CD14-positive monocyte (primary cell): Measurements from ENCODE around the gene PPP1R1B. TPM values are rescaled to one million over a fixed set of nuclear protein-coding genes. Genes with fewer than 3 reads are reported as not detected.

ENCODE experiments used
- DNase-seq, 3 donors: peaks; one replicate each; pipeline ENCODE4 v3.0.0-alpha.2; 2011 to 2022
- H2AFZ ChIP-seq: 2 replicates; pipeline ENCODE4 v1.6.0; 2012; ENCODE audit warnings: mild to moderate bottlenecking, low read depth, low read length, inconsistent platforms; ENCODE audit not compliant: insufficient read depth, poor library complexity, severe bottlenecking
- H3K27ac ChIP-seq, 2 donors: 1 replicate in 1 of 2; 2 replicates in 1 of 2; pipeline ENCODE4 v1.5.1; 2012 to 2013; ENCODE audit warnings: low read length in 2 of 2, control low read depth in 1 of 2, inconsistent platforms in 1 of 2, low read depth in 1 of 2, mild to moderate bottlenecking in 1 of 2
- H3K27me3 ChIP-seq, 2 donors: one replicate each; pipeline versions ENCODE4 v1.6.0 to v1.6.1; 2011 to 2013; ENCODE audit warnings: low read length in 2 of 2; ENCODE audit not compliant: control insufficient read depth in 2 of 2, insufficient read depth in 2 of 2
- H3K36me3 ChIP-seq, 2 donors: replicated peaks in 1 of 2; 1 replicate in 1 of 2; 2 replicates in 1 of 2; pipeline versions ENCODE4 v1.5.1 to v1.6.1; 2012 to 2013; ENCODE audit warnings: low read length in 2 of 2, control low read depth in 1 of 2, inconsistent platforms in 1 of 2, mild to moderate bottlenecking in 1 of 2; ENCODE audit not compliant: insufficient read depth in 2 of 2, control insufficient read depth in 1 of 2
- H3K4me1 ChIP-seq, 2 donors: 1 replicate in 1 of 2; 2 replicates in 1 of 2; pipeline versions ENCODE4 v1.5.1 to v1.6.1; 2012 to 2013; ENCODE audit warnings: low read length in 2 of 2, control low read depth in 1 of 2, inconsistent platforms in 1 of 2, mild to moderate bottlenecking in 1 of 2, moderate library complexity in 1 of 2; ENCODE audit not compliant: insufficient read depth in 2 of 2, control insufficient read depth in 1 of 2
- H3K4me2 ChIP-seq: replicated peaks from 2 replicates; pipeline ENCODE3; 2012; ENCODE audit warnings: low read length, moderate library complexity, mild to moderate bottlenecking; ENCODE audit not compliant: poor library complexity, severe bottlenecking; ENCODE audit errors: extremely low read depth
- H3K4me3 ChIP-seq, 3 experiments: fragments of 200-600 bp in 1 of 3; sonication (generic) in 1 of 3; replicated peaks in 1 of 3; 1 replicate in 2 of 3; 2 replicates in 1 of 3; pipeline ENCODE4 v1.5.1; 2011 to 2013; ENCODE audit warnings: low read length in 3 of 3, mild to moderate bottlenecking in 3 of 3, control low read depth in 2 of 3, low read depth in 2 of 3, inconsistent platforms in 1 of 3, moderate library complexity in 1 of 3
- H3K79me2 ChIP-seq: 2 replicates; pipeline ENCODE4 v1.6.0; 2012; ENCODE audit warnings: mild to moderate bottlenecking, control low read depth, inconsistent platforms, low read length, moderate library complexity; ENCODE audit not compliant: insufficient read depth
- H3K9ac ChIP-seq: 2 replicates; pipeline ENCODE4 v1.6.0; 2017; ENCODE audit warnings: low read length, mild to moderate bottlenecking; ENCODE audit not compliant: insufficient read depth, poor library complexity, severe bottlenecking
- H3K9me3 ChIP-seq, 2 donors: replicated peaks in 1 of 2; 1 replicate in 1 of 2; 2 replicates in 1 of 2; pipeline versions ENCODE4 v1.5.1 to v1.6.1; 2012 to 2013; ENCODE audit warnings: low read length in 2 of 2, control low read depth in 1 of 2; ENCODE audit not compliant: control insufficient read depth in 1 of 2, insufficient read depth in 1 of 2
- H4K20me1 ChIP-seq: 2 replicates; pipeline ENCODE4 v1.6.0; 2012; ENCODE audit warnings: mild to moderate bottlenecking, low read length, control low read depth, moderate library complexity; ENCODE audit not compliant: insufficient read depth
- H3K27ac Mint-ChIP-seq, 7 donors: one replicate each; pipeline ENCODE4 v1.8.0; 2020; ENCODE audit warnings: mild to moderate bottlenecking in 7 of 7, mixed read lengths in 7 of 7, moderate library complexity in 6 of 7, inconsistent platforms in 2 of 7
- H3K27me3 Mint-ChIP-seq, 3 donors: one replicate each; pipeline ENCODE4 v1.8.0; 2021 to 2022; ENCODE audit warnings: low read depth in 3 of 3, mild to moderate bottlenecking in 3 of 3, mixed read lengths in 3 of 3, moderate library complexity in 3 of 3, inconsistent platforms in 1 of 3
- H3K36me3 Mint-ChIP-seq, 2 donors: one replicate each; pipeline ENCODE4 v1.8.0; 2020; ENCODE audit warnings: mixed read lengths in 2 of 2, inconsistent platforms in 1 of 2, mild to moderate bottlenecking in 1 of 2
- H3K4me1 Mint-ChIP-seq: one replicate; pipeline ENCODE4 v1.8.0; 2020; ENCODE audit warnings: mild to moderate bottlenecking, mixed read lengths
- H3K4me3 Mint-ChIP-seq, 2 donors: one replicate each; pipeline ENCODE4 v1.8.0; 2020; ENCODE audit warnings: mild to moderate bottlenecking in 2 of 2, mixed read lengths in 2 of 2, moderate library complexity in 1 of 2
- H3K9me3 Mint-ChIP-seq, 7 donors: one replicate each; pipeline ENCODE4 v1.8.0; 2020 to 2022; ENCODE audit warnings: mixed read lengths in 7 of 7, mild to moderate bottlenecking in 6 of 7, moderate library complexity in 6 of 7, inconsistent platforms in 2 of 7
- CTCF ChIP-seq: fragments of 200-600 bp; IDR thresholded peaks from one replicate; pipeline ENCODE4 v1.8.0; 2022; ENCODE audit warnings: antibody characterized with exemption, mild to moderate bottlenecking
- WGBS: methylation state at CpG from one replicate; pipeline ENCODE4 v1.1.5; 2013; ENCODE audit warnings: missing lambda C conversion rate; ENCODE audit not compliant: insufficient coverage; 5-methylcytosine and 5-hydroxymethylcytosine counted together
- intact Hi-C, 2 donors: fragments of 100-400 bp; cut with micrococcal nuclease; formaldehyde crosslinking; loops; one replicate each; pipeline versions ENCODE4 v1.15.0 to v1.15.1; 2023
- polyA plus RNA-seq, 3 donors: library from polyadenylated mRNA; depleted of rRNA in 1 of 3; unstranded in 2 of 3; stranded (reverse) in 1 of 3; fragments of 300-500 nt in 2 of 3; fragments of >200 nt in 1 of 3; fragmentation: Illumina TruSeq in 2 of 3; gene quantifications; 1 replicate in 2 of 3; 2 replicates in 1 of 3; pipeline ENCODE4 v1.2.3, GENCODE V29; 2012 to 2021

Gene PPP1R1B
- polyA plus RNA-seq, 3 donors, result 0.05 TPM; not detected in 2

GRCh38 chr17:39598047-39598481 is 28.7 kb upstream of the PPP1R1B start:
- WGBS, result 12% methylated on average over 12 of the region's 13 CpGs

GRCh38 chr17:39598630-39599003 is 28.1 kb upstream of the PPP1R1B start:
- no peak overlapping the region for H3K27ac ChIP-seq
- peak overlapping the region in 1 of 2 donors; percentile 75 for H3K4me3 Mint-ChIP-seq
- intact Hi-C loops, result no loop called here
- H3K27ac Mint-ChIP-seq, result no peak overlapping the region
- H3K27me3 Mint-ChIP-seq, result peaks cover 97 to 99% (median 99%) of the 10 kb centered on the region in 3 donors
- no peaks in the 10 kb centered on the region for H3K79me2 ChIP-seq
- no peak overlapping the region for H3K9ac ChIP-seq
- H3K4me2 ChIP-seq, result no peak overlapping the region
- H3K36me3 ChIP-seq, result no peaks in the 10 kb centered on the region
- peaks cover 0 to 30% (median 4%) of the 10 kb centered on the region in 7 donors for H3K9me3 Mint-ChIP-seq
- peaks cover 10% of the 10 kb centered on the region for H3K4me1 Mint-ChIP-seq
- DNase-seq, result no peak
- H3K4me3 ChIP-seq, result no peak overlapping the region
- 7% methylated on average over 7 of the region's 17 CpGs for WGBS
- TF ChIP-seq CTCF, result no peak
- H3K4me1 ChIP-seq, result no peaks in the 10 kb centered on the region
- H2AFZ ChIP-seq, result no peak overlapping the region
- peaks cover 86 to 98% of the 10 kb centered on the region in 2 donors for H3K27me3 ChIP-seq
- peaks cover 0 to 6% of the 10 kb centered on the region in 2 donors for H3K36me3 Mint-ChIP-seq
- no peaks in the 10 kb centered on the region for H4K20me1 ChIP-seq
- H3K9me3 ChIP-seq, result peaks cover 0 to 48% of the 10 kb centered on the region in 2 donors

More at GRCh38 chr17:39598047-39598481, 28.7 kb upstream of the PPP1R1B start:
- H3K27me3 Mint-ChIP-seq, result peaks cover 96 to 99% (median 97%) of the 10 kb centered on the region in 3 donors
- no peaks in the 10 kb centered on the region for H3K79me2 ChIP-seq
- H3K4me1 ChIP-seq, result no peaks in the 10 kb centered on the region
- peaks cover 0 to 44% of the 10 kb centered on the region in 2 donors for H3K9me3 ChIP-seq
- H3K4me2 ChIP-seq, result no peak overlapping the region
- no peaks in the 10 kb centered on the region for H3K36me3 ChIP-seq
- H3K27me3 ChIP-seq, result peaks cover 81 to 97% of the 10 kb centered on the region in 2 donors
- TF ChIP-seq CTCF, result no peak
- DNase-seq, result no peak
- intact Hi-C loops, result no loop called here
- H3K4me3 Mint-ChIP-seq, result peak overlapping the region in 1 of 2 donors; percentile 75
- peaks cover 0 to 29% (median 3%) of the 10 kb centered on the region in 7 donors for H3K9me3 Mint-ChIP-seq
- no peak overlapping the region for H3K9ac ChIP-seq
- H3K27ac Mint-ChIP-seq, result no peak overlapping the region
- no peak overlapping the region for H3K4me3 ChIP-seq
- no peak overlapping the region for H3K27ac ChIP-seq
- peaks cover 8% of the 10 kb centered on the region for H3K4me1 Mint-ChIP-seq
- H4K20me1 ChIP-seq, result no peaks in the 10 kb centered on the region
- no peak overlapping the region for H2AFZ ChIP-seq
- H3K36me3 Mint-ChIP-seq, result peaks cover 0 to 6% of the 10 kb centered on the region in 2 donors
